Inferior parietal cortex (tissue), 1 donor: ENCODE data around the gene RASGRF1.
"Not testable (repeated sequence)": the region's sequence is repeated elsewhere in the genome, so short reads cannot be mapped to it uniquely, and the experiment has no call there.

Experiments
- DNase-seq: peaks from one replicate; pipeline ENCODE4 v3.0.0-alpha.2; 2016; ENCODE audit errors: extremely low spot score

RASGRF1 gene

DNA sequence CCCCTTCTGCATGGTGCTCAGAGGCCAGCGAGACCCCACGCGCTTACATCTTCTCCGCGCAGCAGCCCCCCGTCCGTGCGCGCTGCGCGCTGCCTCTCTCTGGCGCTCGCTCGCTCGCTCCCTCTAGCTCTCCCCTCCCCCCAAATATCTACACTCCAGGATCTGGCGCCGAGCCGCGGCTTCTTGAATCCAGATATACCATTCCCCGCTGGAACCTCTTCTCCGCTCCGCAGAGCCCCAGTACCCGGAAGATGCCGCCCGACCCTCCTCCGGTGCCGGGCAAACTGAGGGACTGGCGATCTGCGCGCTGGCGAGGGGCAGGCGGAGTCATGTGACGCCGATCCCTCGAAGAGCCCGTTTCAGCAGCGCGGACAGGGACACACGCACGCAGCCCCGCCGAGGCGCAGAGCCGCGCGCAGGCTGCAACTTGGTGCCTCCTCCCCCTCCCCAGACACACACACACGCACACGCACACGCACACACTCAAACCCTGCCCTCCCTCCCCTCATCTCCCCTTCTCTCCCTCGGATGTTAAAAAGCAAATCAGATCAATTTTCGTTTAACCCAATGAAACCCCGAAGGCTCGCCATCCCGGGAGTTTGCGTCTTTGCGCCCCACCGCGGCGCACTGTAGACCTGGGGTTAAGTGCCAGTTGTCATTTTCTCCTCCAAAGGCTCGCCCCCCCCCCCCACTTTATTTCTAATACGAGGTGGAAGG is at the start of gene RASGRF1:
Gene RASGRF1, minus strand, starts transcription at position 294 of the 717 bp plus-strand sequence. Its CDS starts 282 bp downstream, at position 12.
- peak; percentile 36 for DNase-seq

- no peak for DNase-seq
Measured at GRCh38 chr15:79136434-79137046, 46.0 kb upstream of the RASGRF1 start.

DNA sequence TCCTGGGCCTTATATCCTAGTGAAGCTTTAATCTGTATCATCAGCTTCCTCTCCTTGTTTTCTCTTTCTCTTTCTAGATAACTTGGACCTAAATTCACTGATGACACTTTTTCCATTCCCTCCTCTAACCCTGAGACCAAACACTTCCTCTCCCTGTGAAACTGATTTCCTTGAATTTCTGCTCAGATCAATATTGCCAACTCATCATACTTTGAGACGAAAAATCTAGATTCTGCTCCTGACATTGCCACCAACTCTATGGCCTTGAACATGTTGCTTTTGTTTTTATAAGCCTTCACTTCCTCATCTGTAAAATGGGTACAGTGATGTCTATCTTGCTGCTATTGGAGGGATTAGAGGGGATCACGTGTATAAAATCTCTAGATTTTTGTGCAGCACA is 42.7 kb upstream of the RASGRF1 start:
- DNase-seq, result no peak

GRCh38 chr15:79132770-79133169 is 42.2 kb upstream of the RASGRF1 start:
- no peak for DNase-seq

DNA sequence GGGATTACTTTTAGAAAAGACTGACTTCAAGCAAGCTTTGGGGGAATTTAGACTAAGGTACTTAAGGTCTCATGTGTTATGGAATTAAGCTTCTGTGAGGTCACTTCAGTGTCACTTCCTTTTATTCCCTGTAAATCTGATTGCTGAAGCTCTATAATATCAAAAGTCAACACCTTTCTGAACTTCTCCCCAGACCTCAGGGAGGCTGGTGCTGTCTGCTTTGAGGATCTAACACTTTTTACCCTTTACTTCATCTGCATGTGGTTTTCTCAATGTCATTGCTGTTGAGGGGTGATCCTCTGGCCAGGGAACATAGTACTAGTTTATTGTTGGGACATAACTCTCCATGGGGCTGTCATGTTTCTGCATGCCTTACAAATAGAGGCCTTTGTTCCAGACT is 41.8 kb upstream of the RASGRF1 start:
- DNase-seq, result no peak

DNA sequence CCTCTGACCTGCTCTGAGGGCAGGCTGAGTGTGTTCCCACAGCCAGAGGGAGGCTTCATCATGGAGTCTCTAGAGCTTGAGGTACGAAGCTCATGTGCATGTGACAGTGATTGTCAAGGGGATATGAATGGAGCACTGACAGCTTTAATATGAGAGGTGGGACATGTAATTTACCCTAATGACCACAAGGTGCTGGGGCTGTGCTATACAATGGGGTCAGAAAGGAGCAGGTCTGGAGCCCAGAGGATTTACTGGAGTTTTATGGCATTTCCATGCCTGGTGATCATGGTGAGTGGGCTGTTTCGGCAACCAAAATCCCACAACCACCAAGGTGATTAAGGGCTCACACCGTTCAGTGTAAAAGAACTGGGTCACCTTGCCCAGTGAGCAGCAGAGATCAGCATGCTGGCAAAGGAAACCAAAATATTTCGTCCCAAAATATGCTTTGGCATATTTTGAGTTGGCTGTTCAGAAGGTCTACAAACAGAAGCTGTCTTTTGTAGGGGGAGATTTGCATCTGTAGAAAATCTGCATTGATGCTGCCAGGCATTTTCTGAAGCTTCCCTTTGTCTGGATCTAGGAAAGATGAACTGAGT is 40.1 kb upstream of the RASGRF1 start:
- no peak for DNase-seq

- DNase-seq, result no peak
Measured at GRCh38 chr15:79129235-79129634, 38.7 kb upstream of the RASGRF1 start.

GRCh38 chr15:79128556-79128955 is 38.0 kb upstream of the RASGRF1 start:
- DNase-seq, result no peak

GRCh38 chr15:79124388-79124787 is 33.8 kb upstream of the RASGRF1 start:
- no peak for DNase-seq

DNA sequence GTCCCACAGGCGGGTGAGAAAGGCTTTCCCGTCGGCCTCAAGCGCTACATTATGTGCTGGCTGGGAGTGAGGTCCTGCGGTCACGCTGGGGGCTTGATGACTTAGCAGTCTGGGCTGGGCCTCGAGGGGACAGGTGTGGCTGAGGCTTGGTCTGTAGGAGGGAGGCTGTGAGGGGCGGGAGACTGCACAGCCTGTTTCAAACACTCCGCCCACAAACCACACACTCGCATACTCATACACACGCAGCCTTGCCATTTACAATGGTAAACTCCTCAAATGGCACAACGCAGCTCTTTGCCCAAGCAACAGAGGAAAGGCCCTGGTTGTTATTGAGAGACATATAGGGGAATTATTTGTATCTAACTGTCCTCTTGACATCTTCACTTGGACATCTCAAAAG is 32.4 kb upstream of the RASGRF1 start:
- no peak for DNase-seq

DNA sequence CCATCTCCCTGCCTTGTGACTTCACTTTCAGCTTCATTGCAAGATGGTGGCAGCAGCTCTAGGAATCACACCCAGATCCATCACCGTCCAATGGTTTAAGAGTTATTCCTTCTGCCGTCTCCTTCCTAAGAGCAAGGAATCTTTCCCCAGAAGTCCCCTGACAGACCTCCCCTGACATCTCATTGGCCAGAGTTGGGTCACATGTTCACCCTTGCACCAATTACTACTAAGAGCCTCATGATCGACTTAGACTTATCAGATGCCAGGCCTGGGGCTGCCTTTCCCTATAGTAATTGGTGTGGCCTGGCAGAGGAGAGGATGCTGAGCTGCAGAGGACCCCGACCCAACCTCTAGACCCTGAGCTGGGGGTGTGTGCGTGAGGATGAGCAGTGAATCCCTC is 31.8 kb upstream of the RASGRF1 start:
- no peak for DNase-seq

DNA sequence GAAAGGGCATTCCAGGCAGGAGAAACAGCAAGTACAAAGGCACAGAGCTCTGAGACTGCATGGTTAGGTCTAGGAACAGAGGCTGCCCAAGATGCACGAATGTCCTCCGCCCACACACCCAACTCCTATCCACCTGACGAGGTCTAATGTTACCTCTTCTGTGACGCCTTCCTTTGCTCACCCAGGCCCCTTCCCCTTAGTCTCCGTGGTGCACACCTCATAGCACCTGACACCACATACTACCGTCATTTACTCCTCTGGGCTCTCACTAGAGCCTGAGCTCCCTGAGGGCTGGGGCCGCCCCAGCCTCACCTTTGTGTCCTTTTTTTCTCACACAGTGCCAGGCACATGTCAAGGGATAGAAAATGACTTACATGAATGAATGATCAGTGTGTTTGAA is 31.0 kb upstream of the RASGRF1 start:
- no peak for DNase-seq

- DNase-seq, result no peak
Measured at GRCh38 chr15:79117442-79118204, 27.0 kb upstream of the RASGRF1 start.

DNA sequence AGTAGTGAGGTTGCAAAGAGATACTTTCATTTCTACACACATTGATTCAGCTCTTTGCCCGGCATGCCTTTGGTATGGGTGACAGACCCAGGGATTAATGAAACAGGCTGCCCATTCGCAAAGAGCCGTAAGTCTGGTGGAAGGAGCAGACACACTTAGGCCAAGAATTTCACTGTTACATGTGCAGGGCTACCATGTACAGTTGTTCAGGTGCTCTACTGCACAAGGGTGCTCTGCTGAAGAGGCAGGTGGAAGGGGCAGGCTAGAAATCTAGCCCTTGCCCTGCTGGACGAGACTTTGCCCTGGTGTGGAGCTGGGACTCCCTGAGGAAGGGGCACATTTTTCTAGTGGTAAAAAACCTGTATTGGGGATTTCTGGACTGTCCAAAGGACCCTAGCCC is 26.2 kb upstream of the RASGRF1 start:
- no peak for DNase-seq

DNA sequence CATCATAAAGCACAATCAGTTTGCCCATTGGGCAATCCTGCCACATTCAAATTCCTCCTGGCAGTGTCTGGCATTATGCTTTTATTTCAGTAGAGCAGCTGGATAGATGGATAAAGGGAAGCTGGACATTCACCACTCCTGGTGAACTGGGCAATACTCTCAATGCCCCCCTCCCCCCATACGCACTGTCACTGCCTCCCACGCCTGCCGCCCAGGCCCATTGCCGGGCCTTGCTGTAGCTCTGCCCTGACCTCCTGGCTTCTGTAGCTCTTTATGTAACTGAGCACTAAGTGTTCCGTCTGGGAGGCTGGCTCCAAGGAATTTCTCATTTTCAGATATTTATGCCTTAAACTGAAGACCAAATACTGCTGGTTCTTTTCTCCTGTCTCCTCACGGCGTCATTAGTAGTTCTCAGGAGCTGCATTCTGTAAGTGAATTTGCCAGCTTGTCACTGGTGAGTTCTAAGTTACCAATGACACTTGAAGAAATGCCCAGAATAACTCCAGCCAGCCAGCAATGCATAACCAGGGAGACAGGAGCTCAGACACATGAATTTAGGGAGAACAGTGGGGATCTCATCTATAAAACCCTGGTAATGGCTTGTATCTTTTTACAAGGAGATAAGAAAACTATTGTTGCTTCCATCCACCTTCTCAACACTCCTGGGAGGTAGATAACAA is 25.5 kb upstream of the RASGRF1 start:
- peak; percentile 9 for DNase-seq

DNA sequence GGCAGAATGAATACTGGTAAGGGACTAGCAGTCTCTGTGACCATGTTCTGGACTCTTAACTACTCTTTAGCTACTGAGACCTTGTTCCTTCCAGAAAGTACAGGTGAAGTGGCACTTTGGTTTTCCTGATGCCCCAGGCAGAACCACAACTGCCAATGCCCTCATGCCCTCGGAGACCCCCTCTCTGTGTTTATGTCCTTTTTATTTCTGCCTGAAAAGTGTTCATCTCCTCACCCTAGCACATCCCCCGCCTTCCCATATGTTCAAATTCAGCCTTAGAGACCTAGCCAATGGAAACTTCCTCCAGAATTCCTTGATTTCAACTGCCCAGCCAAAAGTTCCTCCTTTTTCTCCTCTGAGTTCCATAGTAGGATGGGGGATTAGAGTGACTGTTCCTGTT is 23.3 kb upstream of the RASGRF1 start:
- no peak for DNase-seq

GRCh38 chr15:79111404-79111803 is 20.8 kb upstream of the RASGRF1 start:
- not testable (repeated sequence) for DNase-seq

- no peak for DNase-seq
Measured at GRCh38 chr15:79105141-79105540, 14.6 kb upstream of the RASGRF1 start.

DNA sequence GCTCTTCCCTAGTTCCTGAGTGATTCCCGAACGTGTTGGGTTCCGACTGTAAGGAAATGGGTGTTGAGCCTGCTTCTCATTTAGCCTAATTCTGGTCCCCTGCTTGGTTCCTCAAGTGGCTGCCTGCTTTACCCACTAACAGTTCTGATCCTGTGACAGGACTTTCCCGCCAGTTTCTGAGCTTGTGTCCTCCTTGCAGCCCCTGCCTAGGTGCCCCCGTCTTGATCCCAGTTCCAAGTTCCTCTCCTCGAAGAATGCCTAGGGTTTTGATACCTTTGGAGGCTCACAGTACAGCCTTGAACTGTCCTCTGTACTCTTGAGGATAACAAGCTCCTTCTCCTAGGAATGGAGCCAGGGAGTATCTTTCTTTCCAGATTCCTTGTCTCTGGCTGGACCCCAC is 12.0 kb upstream of the RASGRF1 start:
- no peak for DNase-seq

GRCh38 chr15:79101866-79102581 is 11.4 kb upstream of the RASGRF1 start:
- no peak for DNase-seq

DNA sequence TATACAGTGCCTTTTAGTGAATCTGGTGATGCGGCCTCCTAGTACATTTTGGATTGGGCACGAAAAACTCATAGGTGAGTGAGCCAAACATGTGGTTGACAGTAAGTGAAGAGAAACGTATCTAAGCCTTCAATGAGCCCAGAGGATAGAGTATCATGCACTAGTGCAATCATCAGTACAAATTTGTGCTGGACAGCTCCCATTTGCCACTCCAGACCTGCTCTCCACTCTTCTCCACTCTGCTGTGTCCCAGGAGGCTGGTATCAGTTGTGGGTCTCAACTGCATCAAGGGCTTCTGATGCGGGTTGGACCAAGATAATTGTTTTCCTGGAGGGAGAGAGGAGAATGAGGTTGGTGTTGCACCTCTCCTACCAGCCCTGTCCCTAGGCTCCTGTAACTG is 9.1 kb upstream of the RASGRF1 start:
- no peak for DNase-seq
